GM23338 (cell line): ENCODE results near the gene UBE2I. TPM values are rescaled to one million over a fixed set of nuclear protein-coding genes. Genes with fewer than 3 reads are reported as not detected.

Experiments used
- ATAC-seq: fragments of 200-7000 bp; cut with Tn5 transposase; 3 replicates; pipeline ENCODE4 v1.9.1; 2020
- DNase-seq: peaks from one replicate; pipeline ENCODE4 v3.0.0-alpha.2; 2015; ENCODE audit warnings: low spot score
- H2AFZ ChIP-seq: fragments of 200-600 bp; sonication (generic); 2 replicates; pipeline ENCODE4 v1.8.0; 2016; ENCODE audit warnings: antibody characterized with exemption, mild to moderate bottlenecking, moderate library complexity
- H3F3A ChIP-seq: fragments of 200-600 bp; sonication (generic); replicated peaks from 2 replicates; pipeline ENCODE4 v1.8.0; 2017; ENCODE audit warnings: antibody characterized with exemption, mixed run types, low read depth
- H3K27ac ChIP-seq: fragments of 200-600 bp; sonication (generic); 2 replicates; pipeline ENCODE4 v1.6.1; 2016; ENCODE audit warnings: low read depth
- H3K27me3 ChIP-seq: fragments of 200-600 bp; sonication (generic); 2 replicates; pipeline ENCODE4 v1.8.0; 2016; ENCODE audit warnings: mild to moderate bottlenecking, mixed run types, moderate library complexity; ENCODE audit not compliant: insufficient read depth
- H3K36me3 ChIP-seq: fragments of 200-600 bp; sonication (generic); 2 replicates; pipeline ENCODE4 v1.8.0; 2016; ENCODE audit warnings: mild to moderate bottlenecking; ENCODE audit not compliant: insufficient read depth
- H3K4me1 ChIP-seq: fragments of 200-600 bp; sonication (generic); 2 replicates; pipeline ENCODE4 v1.8.0; 2016; ENCODE audit warnings: mild to moderate bottlenecking, moderate library complexity; ENCODE audit not compliant: insufficient read depth
- H3K4me2 ChIP-seq: fragments of 200-600 bp; sonication (generic); 2 replicates; pipeline ENCODE4 v1.7.1; 2017; ENCODE audit warnings: mixed run types
- H3K4me3 ChIP-seq: fragments of 200-600 bp; sonication (generic); 2 replicates; pipeline ENCODE4 v1.6.1; 2016; ENCODE audit warnings: mixed run types
- H3K79me2 ChIP-seq: fragments of 200-600 bp; sonication (generic); replicated peaks from 2 replicates; pipeline ENCODE4 v1.8.0; 2017; ENCODE audit warnings: mild to moderate bottlenecking; ENCODE audit not compliant: insufficient read depth
- H3K9me2 ChIP-seq: fragments of 200-600 bp; sonication (generic); 2 replicates; pipeline ENCODE4 v1.8.0; 2017; ENCODE audit not compliant: insufficient read depth
- H4K20me1 ChIP-seq: fragments of 200-600 bp; sonication (generic); replicated peaks from 2 replicates; pipeline ENCODE4 v1.8.0; 2017; ENCODE audit warnings: mild to moderate bottlenecking; ENCODE audit not compliant: insufficient read depth
- H3K27ac Mint-ChIP-seq: 2 replicates; pipeline ENCODE4 v1.8.0; 2020; ENCODE audit warnings: inconsistent platforms, mild to moderate bottlenecking, moderate library complexity, mixed read lengths
- H3K27me3 Mint-ChIP-seq: 3 replicates; pipeline ENCODE4 v1.8.0; 2022; ENCODE audit warnings: low read depth, mild to moderate bottlenecking, moderate library complexity, mixed read lengths, inconsistent platforms; ENCODE audit not compliant: insufficient read depth, poor library complexity
- H3K36me3 Mint-ChIP-seq: 3 replicates; pipeline ENCODE4 v1.8.0; 2021; ENCODE audit warnings: low read depth, mild to moderate bottlenecking, inconsistent platforms, moderate library complexity, mixed read lengths
- H3K4me1 Mint-ChIP-seq: 3 replicates; pipeline ENCODE4 v1.8.0; 2020; ENCODE audit warnings: mild to moderate bottlenecking, inconsistent platforms, mixed read lengths
- H3K4me3 Mint-ChIP-seq: 3 replicates; pipeline ENCODE4 v1.8.0; 2021; ENCODE audit warnings: moderate library complexity, mild to moderate bottlenecking, inconsistent platforms, mixed read lengths
- H3K9me3 Mint-ChIP-seq: 3 replicates; pipeline ENCODE4 v1.8.0; 2020; ENCODE audit warnings: moderate library complexity, mild to moderate bottlenecking, inconsistent platforms, mixed read lengths
- CREB1 ChIP-seq: fragments of 250-450 bp; sonication (Bioruptor Pico); IDR thresholded peaks from 2 replicates; pipeline ENCODE4 v1.5.0; 2020; ENCODE audit warnings: low read depth, mild to moderate bottlenecking, moderate library complexity
- NANOG ChIP-seq: IDR thresholded peaks from 2 replicates; pipeline ENCODE4 v1.6.1; 2016; ENCODE audit warnings: antibody characterized with exemption, borderline replicate concordance
- POLR2AphosphoS5 ChIP-seq: IDR thresholded peaks from 2 replicates; pipeline ENCODE4 v1.6.1; 2016; ENCODE audit warnings: antibody characterized with exemption, low read depth
- polyA plus RNA-seq: library from polyadenylated mRNA; unstranded; fragments of >200 nt; fragmentation: Nextera tagmentation; extraction: Ambion mirVana; gene quantifications from 2 replicates; pipeline ENCODE4 v1.2.1, GENCODE V29; 2016
- total RNA-seq: library from RNA; depleted of rRNA; stranded (reverse); fragments of >200 nt; shearing (Covaris generic); gene quantifications from 2 replicates; pipeline ENCODE4 v1.2.3, GENCODE V29; 2014
- TF ChIP-seq, protein P1 (sequence below): IDR thresholded peaks from one replicate; pipeline ENCODE4 v1.6.1; 2018; ENCODE audit warnings: antibody characterized with exemption; ENCODE audit not compliant: unreplicated experiment
- TF ChIP-seq, protein P2 (sequence below): IDR thresholded peaks from 2 replicates; pipeline ENCODE4 v1.6.1; 2016; ENCODE audit warnings: antibody characterized with exemption
- TF ChIP-seq, protein P3 (sequence below): fragments of 250-450 bp; sonication (Bioruptor Pico); IDR thresholded peaks from 2 replicates; pipeline ENCODE4 v1.5.0; 2020; ENCODE audit warnings: mild to moderate bottlenecking, moderate library complexity

UBE2I gene
- total and polyA plus RNA-seq, 2 experiments from 2014 or later: 116 to 220 TPM

DNA sequence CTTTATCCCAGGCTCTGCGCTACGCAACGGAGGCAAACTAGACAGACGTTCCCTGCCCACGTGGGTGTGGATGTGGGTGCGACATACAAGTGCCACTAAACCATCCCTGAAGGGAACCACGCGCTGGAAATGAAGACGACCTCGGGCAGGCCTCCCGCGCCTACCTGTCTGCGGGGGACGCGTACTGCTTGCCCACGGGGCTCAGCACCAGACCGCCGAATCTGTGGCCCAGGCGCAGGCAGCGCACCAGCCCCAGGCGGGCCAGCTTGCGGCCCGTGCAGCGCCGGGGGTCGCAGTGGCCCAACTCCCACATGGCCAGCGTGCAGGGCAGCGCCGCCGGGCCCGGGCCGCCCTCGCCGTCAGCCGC lies 41.8 kb downstream of the UBE2I start (continued):
- TF ChIP-seq, protein P1, sequence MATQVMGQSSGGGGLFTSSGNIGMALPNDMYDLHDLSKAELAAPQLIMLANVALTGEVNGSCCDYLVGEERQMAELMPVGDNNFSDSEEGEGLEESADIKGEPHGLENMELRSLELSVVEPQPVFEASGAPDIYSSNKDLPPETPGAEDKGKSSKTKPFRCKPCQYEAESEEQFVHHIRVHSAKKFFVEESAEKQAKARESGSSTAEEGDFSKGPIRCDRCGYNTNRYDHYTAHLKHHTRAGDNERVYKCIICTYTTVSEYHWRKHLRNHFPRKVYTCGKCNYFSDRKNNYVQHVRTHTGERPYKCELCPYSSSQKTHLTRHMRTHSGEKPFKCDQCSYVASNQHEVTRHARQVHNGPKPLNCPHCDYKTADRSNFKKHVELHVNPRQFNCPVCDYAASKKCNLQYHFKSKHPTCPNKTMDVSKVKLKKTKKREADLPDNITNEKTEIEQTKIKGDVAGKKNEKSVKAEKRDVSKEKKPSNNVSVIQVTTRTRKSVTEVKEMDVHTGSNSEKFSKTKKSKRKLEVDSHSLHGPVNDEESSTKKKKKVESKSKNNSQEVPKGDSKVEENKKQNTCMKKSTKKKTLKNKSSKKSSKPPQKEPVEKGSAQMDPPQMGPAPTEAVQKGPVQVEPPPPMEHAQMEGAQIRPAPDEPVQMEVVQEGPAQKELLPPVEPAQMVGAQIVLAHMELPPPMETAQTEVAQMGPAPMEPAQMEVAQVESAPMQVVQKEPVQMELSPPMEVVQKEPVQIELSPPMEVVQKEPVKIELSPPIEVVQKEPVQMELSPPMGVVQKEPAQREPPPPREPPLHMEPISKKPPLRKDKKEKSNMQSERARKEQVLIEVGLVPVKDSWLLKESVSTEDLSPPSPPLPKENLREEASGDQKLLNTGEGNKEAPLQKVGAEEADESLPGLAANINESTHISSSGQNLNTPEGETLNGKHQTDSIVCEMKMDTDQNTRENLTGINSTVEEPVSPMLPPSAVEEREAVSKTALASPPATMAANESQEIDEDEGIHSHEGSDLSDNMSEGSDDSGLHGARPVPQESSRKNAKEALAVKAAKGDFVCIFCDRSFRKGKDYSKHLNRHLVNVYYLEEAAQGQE: no peak
- no peak for TF ChIP-seq NANOG

DNA sequence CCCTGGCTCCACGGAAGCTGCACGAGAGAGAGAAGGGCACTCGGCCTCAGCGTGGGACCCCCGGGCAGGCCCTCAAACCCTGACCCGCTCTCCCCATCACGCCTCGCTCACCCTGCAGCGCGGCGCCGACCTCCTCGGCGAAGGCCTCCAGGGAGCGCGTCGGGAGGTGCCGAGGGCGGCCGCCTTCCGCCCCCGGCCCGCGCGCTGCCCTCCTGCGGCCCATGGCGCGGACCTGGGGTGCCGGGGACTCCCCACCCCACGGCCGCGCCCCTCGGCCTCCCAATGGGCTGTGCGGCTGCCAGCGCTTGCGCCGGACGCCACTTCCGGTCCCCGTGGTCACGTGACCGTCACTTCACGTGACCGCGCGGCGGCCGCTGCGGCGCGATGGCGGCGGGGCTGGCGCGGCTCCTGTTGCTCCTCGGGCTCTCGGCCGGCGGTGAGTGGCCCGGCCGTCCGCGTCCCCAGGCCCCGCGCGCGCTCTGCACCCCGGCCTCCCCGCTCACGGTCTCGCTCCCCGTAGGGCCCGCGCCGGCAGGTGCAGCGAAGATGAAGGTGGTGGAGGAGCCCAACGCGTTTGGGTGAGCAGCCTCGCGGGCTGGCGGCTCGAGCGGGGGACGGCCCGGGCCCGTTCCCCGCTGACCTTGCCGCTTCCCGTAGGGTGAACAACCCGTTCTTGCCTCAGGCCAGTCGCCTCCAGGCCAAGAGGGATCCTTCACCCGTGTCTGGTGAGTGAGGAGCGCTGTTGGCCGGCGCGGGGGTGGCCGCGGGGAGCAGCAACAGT lies 42.3 kb downstream of the UBE2I start, which contains the start of the genes GNPTG and TSR3:
Gene GNPTG, plus strand, starts transcription at position 350 of the 781 bp plus-strand sequence. Its CDS starts 35 bp downstream, at position 385.
Gene TSR3, minus strand, starts transcription at position 297 of the 781 bp plus-strand sequence. Its CDS starts 74 bp downstream, at position 223.
- H3K4me1 ChIP-seq: peaks cover 7% of the 10 kb centered on the region; the same call in 1 of the 2 replicates
- peaks cover 4% of the 10 kb centered on the region; the same call in 2 of the 3 replicates for H3K36me3 Mint-ChIP-seq
- no peak within 1 kb of the TSS for H3K27ac Mint-ChIP-seq
- no peaks in the 10 kb centered on the region; the same call in 1 of the 2 replicates for H3F3A ChIP-seq
- peak within 1 kb of the TSS; percentile 69; the same call in 1 of the 2 replicates for H2AFZ ChIP-seq
- peak; percentile 83 for ATAC-seq
- H3K9me3 Mint-ChIP-seq: peaks cover 3% of the 10 kb centered on the region
- no peaks in the 10 kb centered on the region for H3K27me3 ChIP-seq
- no peak within 1 kb of the TSS for H3K27ac ChIP-seq
- H3K9me2 ChIP-seq: no peaks in the 10 kb centered on the region
- DNase-seq: peak; percentile 84
- peaks cover 28% of the 10 kb centered on the region for H3K27me3 Mint-ChIP-seq
- H3K79me2 ChIP-seq: peaks cover 39% of the 10 kb centered on the region
- TF ChIP-seq POLR2AphosphoS5 (peak; percentile 66; the same call in 1 of the 2 replicates), CREB1 (CRISPR knock-in tag) (peak; percentile 86)
- TF ChIP-seq, protein P2, sequence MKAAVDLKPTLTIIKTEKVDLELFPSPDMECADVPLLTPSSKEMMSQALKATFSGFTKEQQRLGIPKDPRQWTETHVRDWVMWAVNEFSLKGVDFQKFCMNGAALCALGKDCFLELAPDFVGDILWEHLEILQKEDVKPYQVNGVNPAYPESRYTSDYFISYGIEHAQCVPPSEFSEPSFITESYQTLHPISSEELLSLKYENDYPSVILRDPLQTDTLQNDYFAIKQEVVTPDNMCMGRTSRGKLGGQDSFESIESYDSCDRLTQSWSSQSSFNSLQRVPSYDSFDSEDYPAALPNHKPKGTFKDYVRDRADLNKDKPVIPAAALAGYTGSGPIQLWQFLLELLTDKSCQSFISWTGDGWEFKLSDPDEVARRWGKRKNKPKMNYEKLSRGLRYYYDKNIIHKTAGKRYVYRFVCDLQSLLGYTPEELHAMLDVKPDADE: peak; percentile 72; the same call in 1 of the 2 replicates
- TF ChIP-seq, protein P3, sequence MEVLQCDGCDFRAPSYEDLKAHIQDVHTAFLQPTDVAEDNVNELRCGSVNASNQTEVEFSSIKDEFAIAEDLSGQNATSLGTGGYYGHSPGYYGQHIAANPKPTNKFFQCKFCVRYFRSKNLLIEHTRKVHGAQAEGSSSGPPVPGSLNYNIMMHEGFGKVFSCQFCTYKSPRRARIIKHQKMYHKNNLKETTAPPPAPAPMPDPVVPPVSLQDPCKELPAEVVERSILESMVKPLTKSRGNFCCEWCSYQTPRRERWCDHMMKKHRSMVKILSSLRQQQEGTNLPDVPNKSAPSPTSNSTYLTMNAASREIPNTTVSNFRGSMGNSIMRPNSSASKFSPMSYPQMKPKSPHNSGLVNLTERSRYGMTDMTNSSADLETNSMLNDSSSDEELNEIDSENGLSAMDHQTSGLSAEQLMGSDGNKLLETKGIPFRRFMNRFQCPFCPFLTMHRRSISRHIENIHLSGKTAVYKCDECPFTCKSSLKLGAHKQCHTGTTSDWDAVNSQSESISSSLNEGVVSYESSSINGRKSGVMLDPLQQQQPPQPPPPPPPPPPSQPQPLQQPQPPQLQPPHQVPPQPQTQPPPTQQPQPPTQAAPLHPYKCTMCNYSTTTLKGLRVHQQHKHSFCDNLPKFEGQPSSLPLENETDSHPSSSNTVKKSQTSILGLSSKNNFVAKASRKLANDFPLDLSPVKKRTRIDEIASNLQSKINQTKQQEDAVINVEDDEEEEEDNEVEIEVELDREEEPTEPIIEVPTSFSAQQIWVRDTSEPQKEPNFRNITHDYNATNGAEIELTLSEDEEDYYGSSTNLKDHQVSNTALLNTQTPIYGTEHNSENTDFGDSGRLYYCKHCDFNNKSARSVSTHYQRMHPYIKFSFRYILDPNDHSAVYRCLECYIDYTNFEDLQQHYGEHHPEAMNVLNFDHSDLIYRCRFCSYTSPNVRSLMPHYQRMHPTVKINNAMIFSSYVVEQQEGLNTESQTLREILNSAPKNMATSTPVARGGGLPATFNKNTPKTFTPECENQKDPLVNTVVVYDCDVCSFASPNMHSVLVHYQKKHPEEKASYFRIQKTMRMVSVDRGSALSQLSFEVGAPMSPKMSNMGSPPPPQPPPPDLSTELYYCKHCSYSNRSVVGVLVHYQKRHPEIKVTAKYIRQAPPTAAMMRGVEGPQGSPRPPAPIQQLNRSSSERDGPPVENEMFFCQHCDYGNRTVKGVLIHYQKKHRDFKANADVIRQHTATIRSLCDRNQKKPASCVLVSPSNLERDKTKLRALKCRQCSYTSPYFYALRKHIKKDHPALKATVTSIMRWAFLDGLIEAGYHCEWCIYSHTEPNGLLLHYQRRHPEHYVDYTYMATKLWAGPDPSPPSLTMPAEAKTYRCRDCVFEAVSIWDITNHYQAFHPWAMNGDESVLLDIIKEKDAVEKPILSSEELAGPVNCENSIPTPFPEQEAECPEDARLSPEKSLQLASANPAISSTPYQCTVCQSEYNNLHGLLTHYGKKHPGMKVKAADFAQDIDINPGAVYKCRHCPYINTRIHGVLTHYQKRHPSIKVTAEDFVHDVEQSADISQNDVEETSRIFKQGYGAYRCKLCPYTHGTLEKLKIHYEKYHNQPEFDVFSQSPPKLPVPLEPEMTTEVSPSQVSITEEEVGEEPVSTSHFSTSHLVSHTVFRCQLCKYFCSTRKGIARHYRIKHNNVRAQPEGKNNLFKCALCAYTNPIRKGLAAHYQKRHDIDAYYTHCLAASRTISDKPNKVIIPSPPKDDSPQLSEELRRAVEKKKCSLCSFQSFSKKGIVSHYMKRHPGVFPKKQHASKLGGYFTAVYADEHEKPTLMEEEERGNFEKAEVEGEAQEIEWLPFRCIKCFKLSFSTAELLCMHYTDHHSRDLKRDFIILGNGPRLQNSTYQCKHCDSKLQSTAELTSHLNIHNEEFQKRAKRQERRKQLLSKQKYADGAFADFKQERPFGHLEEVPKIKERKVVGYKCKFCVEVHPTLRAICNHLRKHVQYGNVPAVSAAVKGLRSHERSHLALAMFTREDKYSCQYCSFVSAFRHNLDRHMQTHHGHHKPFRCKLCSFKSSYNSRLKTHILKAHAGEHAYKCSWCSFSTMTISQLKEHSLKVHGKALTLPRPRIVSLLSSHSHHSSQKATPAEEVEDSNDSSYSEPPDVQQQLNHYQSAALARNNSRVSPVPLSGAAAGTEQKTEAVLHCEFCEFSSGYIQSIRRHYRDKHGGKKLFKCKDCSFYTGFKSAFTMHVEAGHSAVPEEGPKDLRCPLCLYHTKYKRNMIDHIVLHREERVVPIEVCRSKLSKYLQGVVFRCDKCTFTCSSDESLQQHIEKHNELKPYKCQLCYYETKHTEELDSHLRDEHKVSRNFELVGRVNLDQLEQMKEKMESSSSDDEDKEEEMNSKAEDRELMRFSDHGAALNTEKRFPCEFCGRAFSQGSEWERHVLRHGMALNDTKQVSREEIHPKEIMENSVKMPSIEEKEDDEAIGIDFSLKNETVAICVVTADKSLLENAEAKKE (CRISPR knock-in tag): no peak
- no peaks in the 10 kb centered on the region; the same call in 1 of the 2 replicates for H3K36me3 ChIP-seq
- H3K4me3 Mint-ChIP-seq: peak within 1 kb of the TSS; percentile 85
- H3K4me3 ChIP-seq: peak within 1 kb of the TSS; percentile 93
- peaks cover 6% of the 10 kb centered on the region for H3K4me1 Mint-ChIP-seq
- peak within 1 kb of the TSS; percentile 94 for H3K4me2 ChIP-seq
- peaks cover 4% of the 10 kb centered on the region; the same call in 1 of the 2 replicates for H4K20me1 ChIP-seq
